Measurements from ENCODE around the gene PTH1R.

PTH1R gene

DNA sequence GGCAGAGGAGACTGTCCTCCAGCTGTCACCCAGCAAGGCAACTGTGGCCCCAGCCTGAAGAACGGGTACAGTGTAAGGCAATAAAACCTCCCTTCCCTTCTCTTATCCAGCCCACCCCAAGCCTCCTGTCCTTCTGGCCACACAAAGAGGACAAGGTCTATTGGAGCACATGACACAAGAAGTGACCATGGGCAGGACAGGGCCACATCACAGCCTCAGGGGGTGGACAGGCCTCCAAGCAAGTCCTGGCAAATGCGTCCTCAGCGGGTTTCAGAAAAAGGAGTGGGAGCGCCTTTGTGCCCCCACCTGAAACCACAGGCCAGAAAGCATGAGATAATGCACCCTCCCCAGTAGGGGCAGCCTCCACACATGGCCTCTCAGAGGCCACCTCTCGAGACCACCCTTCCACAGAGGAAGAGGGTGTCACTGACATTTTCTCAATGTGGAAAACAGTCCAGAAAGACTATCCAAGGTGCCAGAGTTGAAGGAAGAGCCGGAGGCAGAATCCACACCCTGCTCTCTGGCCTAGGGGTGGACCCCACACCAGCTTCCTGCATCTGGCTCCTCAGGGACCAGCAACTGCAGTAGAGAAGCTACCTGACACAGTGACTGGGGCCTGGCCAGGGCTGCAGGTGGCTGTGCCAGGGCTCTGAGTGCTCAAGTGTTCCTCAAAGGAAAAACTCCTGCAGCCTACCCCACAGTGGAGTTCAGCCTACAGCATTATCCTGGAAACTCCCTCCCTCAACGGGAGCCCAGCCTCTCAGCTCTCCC, 55.1 kb downstream of the PTH1R start:
- no peak for DNase-seq

DNA sequence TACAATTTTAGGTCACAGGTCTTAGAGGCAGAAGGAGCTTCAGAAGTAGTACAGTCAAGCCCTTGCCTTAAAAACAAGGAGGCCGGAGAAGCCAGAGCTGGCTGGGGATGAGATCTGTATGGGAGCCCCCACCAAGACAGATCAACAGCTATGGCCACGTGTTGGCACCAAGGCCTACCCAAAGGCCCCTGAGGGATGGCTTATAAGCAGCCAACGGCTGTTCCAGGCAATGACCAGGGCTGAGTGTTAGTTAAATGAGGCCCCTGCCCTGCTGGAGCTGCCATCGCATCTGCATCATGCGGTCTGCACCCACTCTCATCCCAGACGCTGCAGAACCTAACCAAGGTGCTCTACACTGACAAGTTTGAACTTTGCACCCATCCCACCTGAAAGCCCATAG, 55.7 kb downstream of the PTH1R start:
- no peak for DNase-seq

DNA sequence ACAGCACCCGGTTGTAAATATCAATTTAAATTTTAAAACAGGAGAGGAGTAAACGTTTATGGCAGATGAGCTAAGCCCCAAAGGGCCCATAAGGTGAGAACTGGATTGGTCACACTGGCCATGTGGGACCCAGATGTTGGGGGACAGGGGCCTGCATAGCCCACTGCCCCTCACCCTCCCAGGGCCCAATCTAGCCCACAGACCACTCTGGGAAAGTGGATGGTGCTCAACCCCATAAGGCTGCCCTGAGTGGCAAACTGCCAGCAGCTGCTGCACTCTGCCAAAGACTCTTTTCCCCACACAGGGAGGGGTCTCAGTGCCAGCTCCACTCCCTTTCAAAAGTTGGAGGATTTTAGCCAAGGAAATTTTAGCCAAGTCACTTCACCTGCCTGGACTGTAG, 56.6 kb downstream of the PTH1R start:
- DNase-seq, result no peak

DNA sequence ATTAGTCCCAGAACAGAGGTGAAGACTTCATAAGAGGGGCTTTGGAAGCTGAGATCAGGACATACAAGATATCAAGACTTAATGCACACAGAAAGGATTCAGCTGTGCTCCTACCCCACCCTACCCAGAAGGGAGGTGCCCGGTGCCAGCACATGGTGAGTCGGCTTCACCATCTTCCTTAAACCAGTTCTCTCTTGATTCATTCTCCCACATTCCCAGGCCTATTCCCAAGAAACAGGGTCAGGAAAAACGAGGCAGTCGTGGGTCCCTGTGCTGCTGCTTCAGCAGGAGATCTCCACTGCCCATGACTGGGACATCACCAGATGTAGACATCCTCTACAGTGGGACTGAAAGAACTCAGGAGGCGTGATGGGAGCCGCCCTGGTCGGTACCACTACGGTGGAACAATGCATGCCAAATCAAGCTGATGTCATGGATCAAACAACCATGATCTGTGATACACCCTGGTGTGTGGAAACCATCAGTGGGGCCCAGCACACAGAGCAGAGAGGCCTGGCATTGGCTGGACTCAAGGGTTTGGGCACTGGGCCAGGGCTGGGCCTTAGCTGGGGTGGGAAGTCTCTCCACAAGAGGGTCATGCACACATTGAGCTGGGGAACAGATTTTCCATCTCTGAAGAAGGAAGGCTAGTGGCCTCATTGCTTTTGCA, 57.1 kb downstream of the PTH1R start:
- DNase-seq, result no peak

DNA sequence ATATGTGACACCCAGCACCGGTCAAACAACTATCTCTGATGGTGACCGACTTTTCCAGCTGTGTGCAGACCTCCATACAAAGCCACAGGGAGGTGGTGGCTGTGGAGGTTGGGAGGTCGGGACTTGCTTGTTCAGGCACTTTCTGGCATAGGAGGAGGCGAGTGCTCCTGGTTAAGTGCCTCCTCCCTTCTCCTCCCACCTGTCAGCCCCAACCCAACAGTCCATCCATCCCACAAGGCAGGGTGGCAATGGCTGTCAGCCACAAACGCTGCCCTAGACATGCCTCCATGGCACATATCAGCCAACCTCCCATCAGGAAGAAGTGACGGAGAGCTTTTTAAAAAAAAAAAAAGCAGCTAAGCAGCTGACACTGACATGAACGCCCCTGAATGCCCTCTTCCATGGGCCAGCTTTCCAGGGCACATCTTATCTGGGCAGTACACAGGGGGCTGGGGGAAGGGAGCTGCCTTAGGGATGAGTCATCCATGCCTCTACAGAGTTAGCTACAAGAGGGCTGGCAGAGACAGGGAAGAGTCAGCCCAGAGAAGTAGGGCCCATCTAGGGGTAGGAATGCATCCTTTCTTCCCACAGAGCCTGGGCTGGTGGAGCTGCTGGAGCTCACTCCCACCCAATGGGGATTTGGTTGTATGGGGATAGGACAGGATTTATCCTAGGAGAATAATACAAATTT, 57.8 kb downstream of the PTH1R start:
- no peak for DNase-seq

DNA sequence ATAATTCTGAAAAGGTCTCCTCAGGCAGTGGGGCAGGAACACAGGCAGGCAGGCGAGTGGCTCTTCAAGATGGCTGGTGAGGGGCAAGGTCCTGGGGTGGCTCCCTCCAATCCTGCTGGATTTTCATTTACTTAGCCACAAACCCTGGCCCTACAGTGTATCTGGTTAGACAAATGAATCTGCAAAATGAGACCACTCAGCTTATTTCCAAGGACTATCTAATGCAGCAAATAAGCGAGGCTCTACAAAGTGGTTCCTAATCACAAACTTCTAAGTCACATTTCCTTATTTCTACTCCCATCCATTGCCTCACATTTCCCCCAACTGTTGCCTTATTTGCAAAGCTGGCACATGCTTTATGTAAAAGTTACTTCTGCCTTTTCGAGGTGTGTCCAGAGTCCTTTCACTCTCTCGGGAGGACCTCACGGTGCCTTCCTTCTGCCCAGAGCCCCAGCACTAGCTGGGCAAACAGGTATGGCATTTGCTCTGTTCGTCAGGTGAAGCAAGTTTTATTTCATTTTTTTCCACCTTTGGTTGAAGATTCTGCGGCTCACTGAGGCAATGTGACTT, 58.6 kb downstream of the PTH1R start:
- no peak for DNase-seq

DNA sequence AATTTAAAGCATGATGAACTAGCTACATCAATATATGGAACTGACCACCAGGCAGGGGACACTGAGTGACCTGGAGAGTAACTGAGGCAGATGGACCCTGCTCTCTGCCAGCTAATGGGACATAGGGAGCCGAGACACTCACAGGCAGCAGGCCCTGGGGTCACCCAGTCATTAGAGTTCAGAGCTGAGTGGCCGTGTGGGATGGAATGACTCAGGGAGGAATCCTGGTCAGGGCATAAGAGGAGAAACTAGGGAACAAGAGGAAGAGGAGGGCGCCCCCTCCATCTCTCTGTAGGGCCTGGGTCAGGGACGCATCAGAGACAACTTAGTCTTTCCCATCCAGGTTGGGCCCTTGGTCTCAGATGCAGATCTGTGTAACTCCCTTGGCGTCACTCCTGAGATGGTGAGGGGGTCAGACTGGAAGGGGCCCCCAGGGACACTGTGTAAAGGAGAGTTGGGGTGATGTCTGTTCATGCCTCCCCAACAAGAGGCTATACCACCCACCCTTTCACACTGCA, 59.3 kb downstream of the PTH1R start:
- no peak for DNase-seq

DNA sequence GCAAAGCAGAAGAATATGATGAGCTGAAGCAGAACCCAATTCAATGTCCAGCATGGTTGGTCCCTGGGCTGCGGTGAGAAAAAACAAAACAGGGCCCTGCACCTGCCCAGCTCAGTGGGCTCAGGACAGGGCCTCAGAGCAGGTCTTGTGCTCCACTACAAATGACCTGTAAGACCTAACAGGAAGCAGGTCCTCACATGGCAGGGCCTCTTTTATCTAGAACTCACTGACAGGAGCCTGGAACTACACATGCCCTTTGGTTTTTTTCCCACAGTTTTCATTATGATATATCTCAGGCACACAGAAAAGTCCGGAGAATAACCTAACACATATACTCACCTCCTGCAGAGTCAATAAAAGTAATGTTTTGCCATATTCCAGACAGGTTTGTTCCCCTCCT, 60.6 kb downstream of the PTH1R start:
- no peak for DNase-seq

DNA sequence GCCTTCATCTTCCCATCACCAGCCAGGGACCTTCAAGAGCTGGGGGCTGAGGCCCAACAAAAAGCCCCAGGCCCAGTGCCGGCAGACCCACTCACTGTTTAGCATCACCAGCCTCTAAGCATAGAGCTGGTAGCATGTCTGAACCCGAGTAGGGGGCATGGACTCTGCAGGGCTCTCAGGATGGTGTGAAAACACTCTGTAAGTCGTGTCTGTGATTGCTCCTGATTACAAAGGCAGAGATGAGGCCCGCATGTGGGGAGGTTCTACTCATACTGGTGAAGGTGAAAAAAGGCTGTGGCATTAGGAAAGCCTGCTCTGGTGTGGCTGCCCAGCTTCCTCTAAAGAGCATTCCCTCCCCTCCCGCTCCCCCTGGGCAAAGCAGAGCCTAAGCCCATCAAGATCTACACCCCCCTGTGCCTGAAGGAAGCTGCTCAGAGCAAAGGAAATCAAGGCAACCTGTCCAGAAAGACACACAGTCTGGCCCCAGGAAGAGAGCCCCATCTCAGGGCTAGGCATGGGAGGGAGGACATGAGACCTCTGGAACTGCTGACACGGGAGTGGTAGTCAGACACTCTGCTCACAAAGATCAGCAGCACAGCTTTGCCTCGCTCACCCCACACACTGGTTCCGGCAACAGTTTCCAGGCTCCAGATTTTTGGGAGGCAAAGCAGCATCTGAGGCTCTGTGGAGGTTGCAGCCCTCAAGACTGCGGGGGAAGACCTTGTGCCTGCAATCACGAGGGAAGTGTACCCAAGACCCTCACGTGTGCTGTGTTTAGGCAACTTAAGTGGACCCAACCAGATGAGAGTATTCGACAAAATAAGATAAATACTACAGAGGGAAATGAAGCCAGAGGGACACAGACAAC, 62.3 kb downstream of the PTH1R start:
- DNase-seq, result no peak

DNA sequence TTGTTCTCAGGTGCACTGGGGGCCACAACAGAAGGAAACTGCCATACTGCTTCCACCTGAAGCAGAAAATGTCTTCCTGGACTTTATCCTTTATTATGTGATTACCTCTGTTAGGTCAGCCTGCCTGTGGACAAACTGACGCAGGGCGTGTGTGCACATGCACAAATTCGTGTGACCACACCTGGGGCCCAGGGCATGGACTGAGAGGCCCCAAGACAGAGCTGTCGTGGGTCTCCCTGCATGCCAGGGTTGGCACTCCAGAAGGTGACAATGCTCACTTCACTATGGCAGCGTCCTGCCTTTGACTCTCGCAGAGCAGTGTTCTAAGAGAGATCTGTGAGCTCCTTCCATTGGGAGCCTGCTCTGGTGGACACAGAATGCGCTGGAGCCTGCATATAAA, 64.6 kb downstream of the PTH1R start:
- DNase-seq, result no peak

DNA sequence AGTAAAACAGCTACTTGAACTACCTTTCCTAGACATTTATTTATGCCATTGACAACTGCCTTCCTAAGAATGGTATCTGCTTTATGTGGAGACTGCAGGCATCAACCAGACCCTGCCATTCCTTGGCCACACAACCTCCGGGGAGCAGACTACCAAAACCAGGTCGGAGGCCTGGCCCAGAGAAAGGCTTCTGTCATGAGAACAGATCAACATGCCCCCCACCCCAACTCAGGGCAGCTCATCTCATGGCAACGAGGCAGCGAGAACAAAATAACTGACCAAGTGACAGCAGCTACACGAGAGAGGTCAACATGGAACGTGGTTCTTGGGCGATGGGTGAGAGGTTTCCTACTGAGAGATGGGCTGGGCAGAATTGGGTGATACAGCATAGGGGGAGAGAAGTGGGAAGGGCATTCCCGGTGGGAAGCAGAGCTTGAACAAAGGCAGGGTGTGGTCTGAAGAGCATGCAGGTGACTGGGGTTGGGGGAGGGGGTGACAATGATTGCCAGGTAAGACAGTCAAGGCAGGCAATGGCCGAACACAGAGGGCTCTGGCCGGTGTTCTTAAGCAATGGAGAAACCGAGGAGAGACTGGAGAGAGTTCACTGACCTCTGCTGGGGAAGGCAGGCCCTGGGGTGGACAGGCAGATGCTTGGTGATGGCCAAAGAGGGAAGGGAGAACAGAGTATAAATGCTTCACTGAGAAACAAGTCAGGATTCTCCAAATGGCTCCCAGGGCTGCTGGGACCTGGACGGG, 65.1 kb downstream of the PTH1R start:
- no peak for DNase-seq

DNA sequence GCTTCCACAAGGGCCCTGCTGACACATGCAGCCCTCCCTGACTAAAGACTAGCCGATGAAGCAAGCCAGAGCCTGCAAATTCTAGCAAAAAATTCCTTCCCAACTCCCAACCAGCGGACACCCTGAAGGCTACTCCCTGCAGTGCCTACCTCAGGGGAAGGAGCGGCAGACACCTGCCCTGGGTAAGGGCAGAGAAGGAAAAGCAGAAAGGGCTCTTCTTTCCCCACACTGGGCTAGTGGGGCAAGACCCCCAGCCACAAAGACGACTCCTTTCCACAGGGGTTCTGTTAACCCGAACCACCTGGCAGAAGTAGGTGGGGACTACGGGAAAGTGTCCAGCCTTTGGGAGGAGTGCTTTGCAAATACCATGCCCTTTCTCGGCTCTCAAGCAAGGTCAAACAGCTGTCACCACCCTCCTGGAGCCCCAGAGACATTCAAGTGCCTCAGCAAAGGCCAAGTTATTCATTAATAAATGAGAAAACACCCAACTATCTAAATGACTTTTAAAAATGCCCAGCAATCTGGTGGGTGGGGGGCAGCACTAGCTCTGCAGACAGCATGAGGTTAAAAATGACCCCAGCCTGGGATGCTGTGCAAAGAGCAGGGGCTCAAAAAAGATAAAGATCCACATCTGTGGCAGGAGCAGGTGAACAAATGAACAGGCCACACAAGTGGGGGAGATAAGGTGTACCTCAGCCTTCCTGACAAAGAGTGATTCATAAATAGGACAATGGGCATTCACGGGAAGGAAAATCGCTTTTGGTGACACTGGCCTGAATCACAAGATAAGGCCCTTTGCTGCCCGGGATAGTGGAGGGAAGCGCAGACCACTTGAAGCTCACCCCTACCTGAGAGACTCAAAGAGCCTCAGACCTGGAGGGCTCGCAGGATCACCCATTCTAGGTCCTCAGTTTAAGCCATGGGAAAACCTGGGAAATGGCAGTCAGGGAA, 66.0 kb downstream of the PTH1R start:
- no peak for DNase-seq

DNA sequence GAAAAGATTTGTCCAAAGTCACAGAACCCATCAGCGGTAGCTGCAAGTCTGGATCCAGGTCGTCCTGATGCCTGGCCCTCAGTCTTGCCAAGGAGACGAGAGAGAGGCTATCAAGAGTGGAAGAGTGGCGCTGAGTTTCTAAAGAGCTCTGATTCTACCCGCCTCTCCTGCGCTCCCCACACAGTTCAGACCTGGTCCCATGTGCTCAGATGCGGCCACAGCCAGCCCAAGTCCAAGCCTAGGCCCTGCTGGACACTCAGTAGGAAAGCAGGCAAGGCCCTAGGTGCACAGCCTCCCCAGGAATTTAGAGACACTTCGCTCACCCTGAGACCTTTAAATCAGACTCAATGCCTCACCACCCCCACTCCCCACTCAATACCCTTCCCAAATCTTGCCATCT, 66.7 kb downstream of the PTH1R start:
- DNase-seq, result no peak

DNA sequence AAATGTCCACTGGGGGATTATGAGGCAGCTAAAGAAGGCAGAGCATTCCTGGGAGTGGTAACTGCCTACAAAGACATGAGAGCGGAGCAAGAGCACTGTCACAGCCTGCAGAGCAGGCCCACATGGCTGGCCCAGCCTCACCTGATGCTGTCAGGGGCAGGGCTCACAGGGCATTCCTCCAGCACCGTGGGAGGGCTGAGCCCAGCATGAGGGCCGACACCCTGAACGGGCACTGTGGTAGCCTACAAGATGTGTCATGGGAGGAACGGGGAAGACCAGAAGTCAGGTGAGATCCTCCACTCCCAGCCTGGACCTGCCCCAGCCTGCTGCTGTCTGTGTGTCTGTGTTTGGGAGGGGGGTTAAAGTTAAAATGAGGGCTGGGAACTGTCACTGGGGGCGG, 68.9 kb downstream of the PTH1R start:
- DNase-seq, result no peak

DNA sequence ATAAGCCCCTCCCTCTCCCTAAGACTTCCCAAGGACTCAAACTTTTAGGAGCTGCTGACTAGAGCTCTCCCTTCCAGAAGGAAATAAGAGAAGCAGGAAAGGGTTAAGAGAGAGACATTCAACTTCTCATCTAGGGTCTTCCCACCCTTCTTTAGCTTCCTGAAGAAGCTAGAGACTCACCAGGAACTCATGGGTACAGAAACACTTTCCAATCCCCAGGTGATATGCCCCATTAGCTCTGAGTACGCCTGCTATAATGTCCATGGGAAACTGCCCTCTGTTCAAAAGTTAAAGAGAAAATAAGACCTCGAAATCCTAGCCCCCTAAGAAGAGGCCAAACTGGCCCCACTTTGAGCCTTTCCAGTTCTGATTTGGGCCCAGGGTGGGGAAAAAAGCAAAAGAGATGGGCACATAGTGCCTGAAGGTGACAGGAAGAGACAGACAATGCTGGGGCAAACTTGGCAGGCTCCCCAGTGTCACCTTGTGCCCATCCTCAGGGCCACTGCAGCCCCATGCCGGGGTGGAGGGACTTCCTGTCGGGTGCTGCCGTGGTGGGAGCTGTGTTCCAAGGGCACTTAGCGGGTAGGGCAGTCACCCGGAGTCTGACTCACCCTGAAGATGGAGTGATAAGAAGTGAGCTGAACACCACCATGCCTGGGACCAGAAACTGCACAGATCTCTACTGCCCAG, 69.5 kb downstream of the PTH1R start:
- peak; percentile 69 for DNase-seq

DNA sequence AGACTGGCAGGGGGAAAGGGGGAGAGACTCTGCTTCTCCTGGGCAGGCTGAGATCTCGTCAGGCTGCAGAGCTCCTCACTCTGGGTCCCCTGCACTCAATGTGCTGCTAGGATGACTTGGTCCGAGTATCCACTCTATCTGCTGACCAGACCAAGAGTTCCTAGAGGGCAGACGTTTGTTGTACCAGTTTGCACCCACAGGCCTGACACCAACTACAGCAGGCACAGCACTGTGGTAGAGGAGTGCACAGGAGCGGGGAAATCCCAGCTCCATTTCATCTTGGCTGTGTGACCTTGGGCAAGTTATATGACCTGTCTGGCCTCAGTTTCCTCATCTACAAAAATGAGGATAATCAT, 70.0 kb downstream of the PTH1R start:
- no peak for DNase-seq

DNA sequence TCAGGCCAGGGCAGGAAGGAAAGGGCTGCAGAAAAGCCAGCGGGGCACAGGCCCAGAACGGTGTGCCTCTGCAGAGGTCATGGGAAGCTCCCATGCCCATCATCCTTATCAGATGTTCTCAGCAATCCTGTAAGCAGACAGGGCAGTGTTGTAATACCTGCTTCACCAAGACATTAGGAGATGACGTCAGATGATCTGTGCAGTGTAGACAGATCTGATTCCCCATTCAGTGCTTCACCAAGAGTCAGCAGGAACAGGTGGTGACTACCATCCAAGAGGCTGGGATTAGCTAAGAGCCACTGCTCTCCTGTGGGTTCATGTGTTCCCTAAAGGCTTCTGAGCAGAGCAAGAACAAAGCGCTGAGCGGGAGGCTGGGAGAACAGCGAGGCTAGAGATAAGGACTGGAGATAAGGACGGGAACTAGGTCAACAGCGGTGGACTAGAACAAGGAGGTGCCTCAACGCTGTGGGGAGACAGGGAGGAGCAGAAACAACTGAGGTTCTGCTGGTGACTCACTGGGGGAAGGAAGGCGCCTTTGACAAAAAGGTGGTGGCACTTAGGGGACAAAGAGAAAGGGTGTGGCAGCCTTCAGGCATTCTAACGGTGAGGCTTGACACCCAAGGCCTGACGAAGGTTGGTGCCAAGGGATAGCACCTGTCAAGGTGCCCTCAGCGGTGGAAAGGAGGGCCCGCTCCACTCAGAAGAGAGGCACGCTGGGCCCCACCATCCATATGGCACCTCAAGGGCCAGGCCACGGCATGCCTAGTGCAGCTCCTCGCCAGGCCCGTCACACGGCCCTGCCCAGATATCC, 70.7 kb downstream of the PTH1R start:
- no peak for DNase-seq

DNA sequence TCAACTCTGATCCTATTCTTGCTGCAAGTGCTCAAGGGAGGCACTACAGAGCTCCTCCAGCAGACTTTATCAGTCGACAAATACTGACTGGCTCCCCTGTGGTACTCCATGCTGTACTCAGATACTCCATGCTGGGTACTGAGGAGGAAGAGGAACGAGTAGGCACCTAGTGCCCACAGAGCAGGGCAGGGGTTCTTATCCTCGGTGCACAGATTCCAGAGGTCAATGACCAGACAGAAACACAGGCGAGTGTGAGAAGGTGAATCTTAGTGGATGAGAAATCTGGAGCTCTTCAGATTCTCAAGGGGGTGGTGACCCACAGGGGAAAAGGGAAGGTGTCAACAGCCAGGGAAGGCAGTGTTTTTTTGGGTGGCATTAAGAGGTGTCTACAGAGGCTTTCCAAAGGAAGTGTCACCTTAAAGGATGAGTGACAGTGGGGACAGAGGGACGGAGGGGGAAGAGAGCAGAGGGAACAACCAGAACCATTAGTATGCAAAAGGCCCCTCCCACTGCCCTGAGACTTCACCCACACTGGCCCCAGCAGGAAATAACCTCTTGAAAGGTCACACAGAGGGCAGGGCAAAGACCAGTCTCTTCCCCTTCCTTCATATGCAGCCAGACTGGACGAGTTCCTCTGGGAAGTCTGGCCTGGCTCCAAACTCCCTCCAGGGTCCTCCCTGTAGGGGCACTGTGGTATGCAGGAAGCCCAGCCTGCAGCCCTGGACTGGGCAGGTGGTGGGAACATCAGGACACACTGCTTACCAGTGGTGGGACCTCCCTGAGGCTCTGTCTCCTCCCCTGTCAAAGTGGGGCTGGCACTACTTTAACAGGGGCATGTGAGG, 71.5 kb downstream of the PTH1R start:
- DNase-seq, result no peak

Measured in activated gamma-delta T cell (primary cell).